Measurements from ENCODE around the gene BNIP2.
A peak's percentile ranks its signal among the peaks of the same experiment; 100 is the strongest.
"Not testable (repeated sequence)": the region's sequence is repeated elsewhere in the genome, so short reads cannot be mapped to it uniquely, and the experiment has no call there.

BNIP2 gene

GRCh38 chr15:59688782-59689625 is at the start of gene BNIP2:
Gene BNIP2, minus strand, starts transcription at chr15:59689320. Its CDS starts 6,863 bp downstream, at chr15:59682457.
- peak; percentile 97 to 98 for DNase-seq (ENCODE audit: low read depth in 2 of 2, low spot score in 1 of 2)

GRCh38 chr15:59738676-59739075 is 49.6 kb upstream of the BNIP2 start:
- no peak for DNase-seq (ENCODE audit: low read depth in 2 of 2, low spot score in 1 of 2)

GRCh38 chr15:59736181-59736580 is 47.1 kb upstream of the BNIP2 start:
- DNase-seq (ENCODE audit: low read depth in 2 of 2, low spot score in 1 of 2), result no peak

GRCh38 chr15:59725151-59725486 is 36.0 kb upstream of the BNIP2 start:
- DNase-seq (ENCODE audit: low read depth in 2 of 2, low spot score in 1 of 2), result no peak

GRCh38 chr15:59723687-59724346 is 34.7 kb upstream of the BNIP2 start:
- no peak for DNase-seq (ENCODE audit: low read depth in 2 of 2, low spot score in 1 of 2)

GRCh38 chr15:59722476-59722875 is 33.4 kb upstream of the BNIP2 start:
- DNase-seq (ENCODE audit: low read depth in 2 of 2, low spot score in 1 of 2), result no peak

GRCh38 chr15:59722037-59722436 is 32.9 kb upstream of the BNIP2 start:
- DNase-seq (ENCODE audit: low read depth in 2 of 2, low spot score in 1 of 2), result no peak

- no peak for DNase-seq (ENCODE audit: low read depth in 2 of 2, low spot score in 1 of 2)
Observed at GRCh38 chr15:59721411-59721810, 32.3 kb upstream of the BNIP2 start.

- DNase-seq (ENCODE audit: low read depth in 2 of 2, low spot score in 1 of 2), result no peak
Observed at GRCh38 chr15:59713177-59713576, 24.1 kb upstream of the BNIP2 start.

GRCh38 chr15:59711451-59712243 is 22.5 kb upstream of the BNIP2 start:
- DNase-seq (ENCODE audit: low read depth in 2 of 2, low spot score in 1 of 2), result no peak

- DNase-seq (ENCODE audit: low read depth in 2 of 2, low spot score in 1 of 2), result no peak
Observed at GRCh38 chr15:59707619-59708018, 18.5 kb upstream of the BNIP2 start.

- DNase-seq (ENCODE audit: low read depth in 2 of 2, low spot score in 1 of 2), result no peak
Observed at GRCh38 chr15:59703979-59704796, 15.1 kb upstream of the BNIP2 start.

GRCh38 chr15:59702351-59702750 is 13.2 kb upstream of the BNIP2 start:
- no peak for DNase-seq (ENCODE audit: low read depth in 2 of 2, low spot score in 1 of 2)

GRCh38 chr15:59701880-59702279 is 12.8 kb upstream of the BNIP2 start:
- no peak for DNase-seq (ENCODE audit: low read depth in 2 of 2, low spot score in 1 of 2)

- no peak for DNase-seq (ENCODE audit: low read depth in 2 of 2, low spot score in 1 of 2)
Observed at GRCh38 chr15:59699810-59700431, 10.8 kb upstream of the BNIP2 start.

- DNase-seq (ENCODE audit: low read depth in 2 of 2, low spot score in 1 of 2), result not testable (repeated sequence)
Observed at GRCh38 chr15:59698065-59698464, 8.9 kb upstream of the BNIP2 start.

GRCh38 chr15:59696332-59696731 is 7.2 kb upstream of the BNIP2 start:
- no peak for DNase-seq (ENCODE audit: low read depth in 2 of 2, low spot score in 1 of 2)

GRCh38 chr15:59694779-59695178 is 5.7 kb upstream of the BNIP2 start:
- DNase-seq (ENCODE audit: low read depth in 2 of 2, low spot score in 1 of 2), result no peak

GRCh38 chr15:59691194-59691805 is 2.2 kb upstream of the BNIP2 start:
- DNase-seq (ENCODE audit: low read depth in 2 of 2, low spot score in 1 of 2), result no peak

GRCh38 chr15:59689626-59690236 is 611 bp upstream of the BNIP2 start:
- DNase-seq (ENCODE audit: low read depth in 2 of 2, low spot score in 1 of 2), result peak in 1 of 2 donors; percentile 16

Measured in stimulated activated CD8-positive, alpha-beta memory T cell treated with anti-CD3 and anti-CD28 coated beads, Interleukin-4, amount 100 ng/mL, for 4 hours (primary cell).